Measurements from ENCODE around the gene NCL.

NCL gene

DNA sequence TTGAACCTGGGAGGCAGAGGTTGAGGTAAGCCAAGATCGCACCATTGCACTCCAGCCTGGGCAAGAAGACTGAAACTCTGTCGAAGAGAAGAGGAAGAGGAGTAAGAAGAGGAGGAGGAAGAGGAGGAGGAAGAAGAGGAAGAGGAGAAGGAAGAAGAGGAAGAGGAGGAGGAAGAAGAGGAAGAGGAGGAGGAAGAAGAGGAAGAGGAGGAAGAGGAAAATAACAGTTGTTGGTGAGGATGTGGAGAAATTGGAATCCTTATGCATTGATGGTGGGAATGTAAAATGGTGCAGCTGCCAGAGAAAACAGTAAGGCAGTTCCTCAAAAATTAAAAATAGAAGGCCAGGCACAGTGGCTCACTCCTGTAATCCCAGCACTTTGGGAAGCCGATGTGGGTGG, 8.5 kb upstream of the NCL start:
- TF ChIP-seq, protein P1, sequence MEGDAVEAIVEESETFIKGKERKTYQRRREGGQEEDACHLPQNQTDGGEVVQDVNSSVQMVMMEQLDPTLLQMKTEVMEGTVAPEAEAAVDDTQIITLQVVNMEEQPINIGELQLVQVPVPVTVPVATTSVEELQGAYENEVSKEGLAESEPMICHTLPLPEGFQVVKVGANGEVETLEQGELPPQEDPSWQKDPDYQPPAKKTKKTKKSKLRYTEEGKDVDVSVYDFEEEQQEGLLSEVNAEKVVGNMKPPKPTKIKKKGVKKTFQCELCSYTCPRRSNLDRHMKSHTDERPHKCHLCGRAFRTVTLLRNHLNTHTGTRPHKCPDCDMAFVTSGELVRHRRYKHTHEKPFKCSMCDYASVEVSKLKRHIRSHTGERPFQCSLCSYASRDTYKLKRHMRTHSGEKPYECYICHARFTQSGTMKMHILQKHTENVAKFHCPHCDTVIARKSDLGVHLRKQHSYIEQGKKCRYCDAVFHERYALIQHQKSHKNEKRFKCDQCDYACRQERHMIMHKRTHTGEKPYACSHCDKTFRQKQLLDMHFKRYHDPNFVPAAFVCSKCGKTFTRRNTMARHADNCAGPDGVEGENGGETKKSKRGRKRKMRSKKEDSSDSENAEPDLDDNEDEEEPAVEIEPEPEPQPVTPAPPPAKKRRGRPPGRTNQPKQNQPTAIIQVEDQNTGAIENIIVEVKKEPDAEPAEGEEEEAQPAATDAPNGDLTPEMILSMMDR (IDR thresholded peaks at IDR 0.05; ENCODE audit: extremely low read depth, insufficient read depth, missing control alignments) = no peak
- DNase-seq (ENCODE audit: low spot score) = no peak
- in situ Hi-C loops (cut with MboI; ENCODE audit: low pct_unique_long_range_greater_than_20kb, low sequenced_read_pairs, unreplicated experiment) = no loop called here

DNA sequence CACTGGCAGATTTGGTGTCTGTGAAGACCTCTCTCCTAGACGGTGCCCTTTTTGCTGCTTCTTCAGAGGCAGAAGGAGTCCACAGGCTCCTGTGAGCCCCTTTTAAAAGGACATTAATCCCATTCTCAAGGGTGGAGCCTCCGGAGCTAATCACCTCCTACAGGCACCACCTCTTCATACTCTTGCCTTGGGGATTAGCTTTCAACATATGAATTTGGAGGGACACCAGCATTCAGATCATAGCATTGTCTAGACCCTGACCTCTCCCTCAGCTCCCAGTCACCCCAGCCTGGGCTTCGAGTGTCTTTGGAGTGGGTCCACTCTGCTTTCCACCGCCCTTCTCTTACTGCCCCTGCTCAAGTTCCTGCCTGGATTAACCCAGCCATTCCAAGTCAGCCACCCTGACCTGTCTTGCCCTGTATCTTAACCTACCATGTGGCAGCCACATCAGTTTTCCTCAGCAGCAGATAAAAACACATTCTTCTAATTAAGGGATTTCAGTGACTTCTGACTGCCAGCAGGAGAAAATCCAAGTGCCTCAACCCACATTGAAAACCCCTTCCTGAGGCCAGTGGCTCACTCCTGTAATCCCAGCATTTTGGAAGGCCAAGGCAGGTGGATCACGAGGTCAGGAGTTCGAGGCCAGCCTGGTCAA, 6.1 kb upstream of the NCL start:
- TF ChIP-seq, protein P1 (IDR thresholded peaks at IDR 0.05; ENCODE audit: extremely low read depth, insufficient read depth, missing control alignments) = no peak
- in situ Hi-C loops (cut with MboI; ENCODE audit: low pct_unique_long_range_greater_than_20kb, low sequenced_read_pairs, unreplicated experiment) = no loop called here
- DNase-seq (ENCODE audit: low spot score) = no peak

DNA sequence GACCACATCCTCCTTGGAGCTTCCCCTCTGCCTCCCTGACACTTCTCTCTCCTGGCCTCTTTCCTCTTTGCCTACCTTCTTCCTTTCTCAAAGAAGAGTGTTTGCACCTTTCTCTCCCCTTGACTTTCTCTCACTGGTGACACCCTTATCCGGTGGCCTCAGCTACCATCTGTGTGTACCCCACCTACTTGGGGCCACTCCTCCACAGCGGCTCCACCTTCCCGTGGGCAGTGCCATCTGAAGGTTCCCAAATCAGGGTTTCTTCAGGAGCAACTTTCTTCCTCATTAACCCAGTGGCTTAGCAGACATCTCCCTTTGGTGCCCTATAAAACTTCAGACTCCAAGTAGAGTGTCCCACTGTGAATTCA, 5.3 kb upstream of the NCL start:
- TF ChIP-seq, protein P1 (IDR thresholded peaks at IDR 0.05; ENCODE audit: extremely low read depth, insufficient read depth, missing control alignments) = no peak
- DNase-seq (ENCODE audit: low spot score) = no peak
- in situ Hi-C loops (cut with MboI; ENCODE audit: low pct_unique_long_range_greater_than_20kb, low sequenced_read_pairs, unreplicated experiment) = no loop called here

DNA sequence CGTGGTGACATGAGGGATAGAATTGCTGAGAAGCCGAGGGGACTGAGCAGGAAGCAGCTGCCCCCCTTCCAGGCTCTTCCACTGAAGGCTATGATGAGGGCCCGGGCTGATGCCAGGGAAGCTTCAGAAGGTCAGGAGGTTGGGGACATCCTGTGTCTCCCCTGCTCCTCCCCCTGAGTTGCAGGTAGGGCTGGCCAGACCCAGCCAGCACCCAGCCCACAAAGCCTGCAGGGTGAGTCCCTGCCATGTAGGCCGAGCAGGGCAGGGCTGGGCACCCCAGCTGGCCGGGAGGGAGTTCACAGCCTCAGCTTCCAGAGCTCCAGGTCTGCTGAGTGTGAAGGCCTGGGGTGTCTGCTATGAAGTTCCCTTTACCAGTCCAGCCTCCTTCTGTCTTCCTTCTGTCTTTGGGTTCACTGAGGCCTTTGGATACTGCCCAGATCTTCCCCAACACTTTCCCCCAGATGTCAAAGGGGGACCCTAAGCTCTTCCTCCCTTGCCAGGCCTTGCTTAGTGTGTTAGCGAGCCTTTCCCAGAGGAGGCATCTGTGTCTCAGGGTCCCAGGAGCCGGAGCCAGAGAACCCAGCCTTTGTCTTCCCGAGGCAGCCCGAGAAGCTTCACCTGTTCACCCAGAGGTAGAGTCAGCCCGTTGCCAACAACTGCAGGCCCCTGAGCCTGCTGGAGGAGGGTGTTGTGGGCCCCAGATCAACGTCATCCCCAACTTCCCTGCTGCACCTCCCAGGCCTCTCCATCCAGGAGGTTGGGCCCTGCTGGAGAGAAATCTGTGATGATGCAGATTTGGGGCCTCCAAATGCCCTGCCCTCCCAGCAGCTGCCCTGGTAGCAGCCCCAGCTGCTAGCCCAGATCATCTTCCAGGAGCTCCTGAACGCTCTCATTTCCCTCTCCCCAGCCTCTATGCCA, 3.6 kb upstream of the NCL start:
- DNase-seq (ENCODE audit: low spot score) = no peak
- TF ChIP-seq, protein P1 (IDR thresholded peaks at IDR 0.05; ENCODE audit: extremely low read depth, insufficient read depth, missing control alignments) = no peak

DNA sequence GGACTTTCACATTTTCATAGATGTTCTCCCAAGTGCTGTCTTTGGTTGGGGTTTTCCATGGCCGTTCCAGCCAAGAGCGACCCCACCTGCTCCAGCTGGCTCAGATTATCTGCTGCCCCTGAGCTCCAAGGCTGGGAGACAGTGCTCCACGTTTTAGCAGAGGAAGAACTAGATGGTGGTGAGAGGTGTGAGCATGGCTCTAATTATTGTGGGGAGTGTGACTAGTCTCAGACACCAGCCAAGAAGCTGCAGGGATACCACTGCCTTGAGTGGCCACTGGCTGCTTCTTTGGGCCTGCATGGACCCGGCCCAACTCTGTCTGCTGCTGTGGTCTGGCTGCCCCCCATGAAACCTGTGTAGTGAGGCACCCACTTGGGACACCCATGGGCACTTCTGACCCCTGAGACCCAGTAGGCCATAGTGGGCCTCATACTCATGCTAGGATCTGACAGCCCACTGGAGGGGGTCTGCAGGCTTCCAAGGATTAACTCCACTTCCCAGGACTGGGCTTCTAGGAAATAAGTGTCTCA, 2.8 kb upstream of the NCL start:
- TF ChIP-seq, protein P1 (IDR thresholded peaks at IDR 0.05; ENCODE audit: extremely low read depth, insufficient read depth, missing control alignments) = no peak
- no peak for DNase-seq (ENCODE audit: low spot score)
- in situ Hi-C loops (cut with MboI; ENCODE audit: low pct_unique_long_range_greater_than_20kb, low sequenced_read_pairs, unreplicated experiment) = no loop called here

More for the DNA sequence above, 3.6 kb upstream of the NCL start:
- in situ Hi-C loops (cut with MboI; ENCODE audit: low pct_unique_long_range_greater_than_20kb, low sequenced_read_pairs, unreplicated experiment) = no loop called here

DNA sequence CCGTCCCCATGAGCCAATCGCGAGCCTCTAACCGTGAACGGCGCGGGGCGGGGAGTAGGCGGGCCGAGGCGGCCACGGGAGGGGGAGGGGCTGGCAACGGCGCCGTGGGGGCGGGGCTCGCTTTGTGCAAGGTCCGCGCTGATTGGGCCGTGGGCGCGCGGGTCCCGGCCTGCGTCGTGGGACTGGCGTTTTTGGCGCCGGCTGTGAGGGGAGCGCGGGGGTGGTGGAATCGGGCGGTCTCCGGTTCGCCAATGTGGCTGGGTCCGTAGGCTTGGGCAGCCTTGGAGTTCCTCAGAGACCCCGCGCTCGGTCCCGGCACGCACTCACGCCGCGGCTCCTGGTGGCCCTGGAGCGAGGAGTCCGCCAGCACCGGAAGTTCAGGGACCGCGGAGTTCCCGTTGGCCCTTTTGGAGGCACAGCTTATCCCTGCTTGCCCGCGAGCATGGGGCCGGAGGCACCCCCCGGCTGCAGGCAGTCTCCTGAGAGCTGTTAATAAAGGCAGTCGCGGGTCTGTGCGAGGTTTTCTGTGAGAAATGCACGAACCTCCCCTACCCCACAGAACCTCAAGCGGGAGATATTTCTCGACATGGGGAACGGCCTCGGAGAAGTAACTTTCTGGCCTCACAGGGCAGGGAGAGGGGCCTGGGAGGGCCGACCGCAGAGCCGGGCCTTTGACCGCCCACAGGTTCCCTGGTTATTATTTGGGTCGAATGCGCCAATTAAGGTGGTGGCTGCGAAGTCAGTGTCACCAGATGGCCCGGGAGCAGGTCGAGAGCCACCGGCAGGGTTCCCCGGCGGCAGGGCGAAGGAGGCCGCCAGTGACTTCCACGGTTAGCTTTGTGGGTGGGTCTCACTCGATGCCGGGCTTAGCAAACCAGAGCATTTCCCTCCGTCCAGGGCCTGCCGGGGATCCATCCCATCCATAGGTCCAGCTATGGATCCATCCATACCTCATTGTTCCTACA, 574 bp upstream of the NCL start:
- DNase-seq (ENCODE audit: low spot score) = peak; percentile 99
- in situ Hi-C loops (cut with MboI; ENCODE audit: low pct_unique_long_range_greater_than_20kb, low sequenced_read_pairs, unreplicated experiment) = no loop called here
- TF ChIP-seq, protein P1 (IDR thresholded peaks at IDR 0.05; ENCODE audit: extremely low read depth, insufficient read depth, missing control alignments) = no peak
